Measurements from ENCODE around the gene MAP3K9.

DNA sequence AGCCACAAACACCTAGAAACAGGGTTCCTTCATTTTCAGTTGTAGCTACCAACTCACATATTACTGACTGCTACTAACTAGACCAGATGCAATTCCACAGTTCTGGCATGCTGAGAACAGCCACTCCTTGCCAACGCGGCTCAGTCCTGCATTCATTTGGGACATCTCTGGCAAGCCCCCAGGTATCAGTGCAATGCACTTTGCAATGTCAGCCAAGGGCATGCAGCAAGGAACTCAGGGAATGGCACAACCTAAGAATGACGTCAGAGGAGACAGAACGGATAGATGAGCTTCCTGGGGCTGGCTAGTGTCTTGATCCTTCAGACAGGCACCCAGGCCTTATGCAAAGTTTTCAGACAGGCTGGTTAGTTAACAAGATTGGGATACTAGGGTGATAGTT is 29.6 kb downstream of the MAP3K9 start:
- no peak for TF ChIP-seq CTCF (IDR thresholded peaks at IDR 0.05)
- no peak for TF ChIP-seq POLR2A (IDR thresholded peaks at IDR 0.05)
- no peak for TF ChIP-seq POLR2AphosphoS5 (IDR thresholded peaks at IDR 0.05)
- no peak for TF ChIP-seq EP300 (IDR thresholded peaks at IDR 0.05)

Measured in stomach (tissue), 4 donors.